ENCODE results near the gene CYP19A1.

The CYP19A1 gene

DNA sequence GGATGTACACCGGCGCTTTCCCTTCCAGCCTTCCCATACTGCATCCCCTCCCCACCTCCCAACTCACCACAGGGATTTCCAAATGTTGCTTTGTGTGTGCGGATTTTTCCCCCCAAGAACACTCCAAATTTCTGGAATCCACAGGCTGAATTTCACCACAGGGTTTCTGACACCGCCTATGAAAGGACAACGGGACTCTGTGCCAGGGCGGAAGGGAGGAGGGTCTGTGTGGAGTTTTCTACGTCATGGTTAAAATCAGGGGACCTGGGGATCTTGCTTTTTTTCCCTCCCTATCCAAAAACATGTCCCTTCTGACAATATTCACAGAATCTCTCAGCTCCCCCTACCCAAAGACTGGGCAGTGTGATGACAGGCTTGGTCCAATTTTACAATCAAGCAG is 14.6 kb downstream of the CYP19A1 start:
- DNase-seq (ENCODE audit: low read depth) = no peak

DNA sequence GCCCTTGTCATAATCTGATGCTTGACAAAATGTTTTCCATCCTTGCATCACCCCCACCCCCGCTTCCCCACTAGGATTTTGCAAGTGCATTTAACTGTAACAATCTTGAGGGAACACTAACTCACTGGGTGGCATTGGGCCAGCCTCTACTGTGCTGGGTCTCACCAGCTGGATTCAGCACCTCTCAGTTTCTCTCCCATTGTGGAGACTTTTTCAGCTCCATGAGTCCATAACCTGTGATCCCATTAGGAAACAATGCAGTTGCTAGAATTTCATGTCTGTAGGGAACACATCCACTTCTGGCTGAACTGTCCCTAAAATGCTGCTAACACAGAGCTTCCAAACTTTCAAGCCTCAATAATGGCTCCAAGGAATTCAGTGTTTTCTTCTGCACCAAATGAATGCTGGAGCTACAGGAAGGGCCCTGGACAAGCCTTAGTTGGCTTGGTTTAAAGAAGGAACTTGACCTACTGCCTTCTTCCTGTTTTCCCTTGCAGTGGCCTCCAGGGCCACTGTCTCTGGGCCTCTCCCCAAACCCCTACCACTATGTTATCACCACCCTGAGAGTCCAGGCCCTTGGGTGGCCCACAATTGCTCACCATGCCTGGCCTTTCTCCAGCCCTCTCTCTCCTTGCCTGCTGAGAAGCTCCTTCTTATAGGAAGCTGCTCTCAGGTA is 15.6 kb downstream of the CYP19A1 start:
- DNase-seq (ENCODE audit: low read depth) = no peak

DNA sequence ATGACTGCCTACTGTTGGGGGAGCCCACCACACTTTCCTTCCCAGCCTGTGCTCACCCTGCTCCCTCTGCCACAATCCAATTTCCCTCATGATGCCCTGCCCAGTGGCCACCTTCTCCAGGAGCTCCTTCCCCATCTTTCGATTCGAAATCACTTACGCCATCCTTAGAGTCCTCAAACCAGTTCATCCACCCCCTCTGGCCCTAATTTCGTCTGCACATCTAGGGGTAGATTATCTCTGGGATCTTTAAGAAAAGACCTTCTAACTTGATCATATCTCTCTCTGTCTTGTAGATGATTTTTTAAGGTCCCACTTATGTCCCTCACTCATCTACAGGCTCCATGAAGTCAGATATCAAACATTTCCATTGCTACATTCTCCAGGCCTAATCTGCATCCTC is 17.1 kb downstream of the CYP19A1 start:
- no peak for DNase-seq (ENCODE audit: low read depth)

DNA sequence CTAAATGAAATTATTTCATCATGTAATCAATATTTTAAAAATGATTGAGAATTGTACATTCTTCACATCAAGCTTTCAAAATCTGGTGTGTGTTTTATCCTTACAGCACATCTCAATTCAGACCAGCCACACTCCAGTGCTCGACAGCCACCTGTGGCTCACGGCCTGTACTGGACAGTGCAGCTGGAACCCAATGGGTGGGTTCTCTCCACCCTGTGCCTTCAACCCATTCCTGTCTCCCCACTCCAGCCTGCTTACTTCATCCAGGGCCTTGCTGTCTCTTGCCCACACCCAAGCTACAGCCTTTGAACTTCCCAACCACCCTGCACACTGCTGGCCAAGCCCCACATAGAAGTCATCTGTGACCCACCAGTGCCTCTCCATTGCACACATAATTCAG is 17.6 kb downstream of the CYP19A1 start:
- no peak for DNase-seq (ENCODE audit: low read depth)

DNA sequence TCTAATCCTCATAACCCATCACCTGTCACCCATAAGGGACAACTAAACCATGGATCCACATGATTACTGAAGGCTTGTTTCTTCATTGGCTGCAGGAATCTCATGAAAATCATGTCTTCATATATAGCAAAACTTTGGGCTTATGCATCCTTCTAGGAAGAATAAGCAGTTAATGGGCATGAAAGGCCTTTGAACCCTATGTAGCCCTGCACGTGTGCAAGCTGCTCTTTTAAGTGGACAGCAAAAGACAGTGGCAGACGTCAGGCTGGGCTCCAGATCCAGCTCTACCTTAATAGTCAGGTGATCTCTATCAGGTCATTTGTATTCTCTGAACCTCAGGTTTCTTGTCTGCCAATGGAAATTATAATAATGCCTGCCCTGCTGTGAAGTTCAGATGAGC is 18.9 kb downstream of the CYP19A1 start:
- no peak for DNase-seq (ENCODE audit: low read depth)

DNA sequence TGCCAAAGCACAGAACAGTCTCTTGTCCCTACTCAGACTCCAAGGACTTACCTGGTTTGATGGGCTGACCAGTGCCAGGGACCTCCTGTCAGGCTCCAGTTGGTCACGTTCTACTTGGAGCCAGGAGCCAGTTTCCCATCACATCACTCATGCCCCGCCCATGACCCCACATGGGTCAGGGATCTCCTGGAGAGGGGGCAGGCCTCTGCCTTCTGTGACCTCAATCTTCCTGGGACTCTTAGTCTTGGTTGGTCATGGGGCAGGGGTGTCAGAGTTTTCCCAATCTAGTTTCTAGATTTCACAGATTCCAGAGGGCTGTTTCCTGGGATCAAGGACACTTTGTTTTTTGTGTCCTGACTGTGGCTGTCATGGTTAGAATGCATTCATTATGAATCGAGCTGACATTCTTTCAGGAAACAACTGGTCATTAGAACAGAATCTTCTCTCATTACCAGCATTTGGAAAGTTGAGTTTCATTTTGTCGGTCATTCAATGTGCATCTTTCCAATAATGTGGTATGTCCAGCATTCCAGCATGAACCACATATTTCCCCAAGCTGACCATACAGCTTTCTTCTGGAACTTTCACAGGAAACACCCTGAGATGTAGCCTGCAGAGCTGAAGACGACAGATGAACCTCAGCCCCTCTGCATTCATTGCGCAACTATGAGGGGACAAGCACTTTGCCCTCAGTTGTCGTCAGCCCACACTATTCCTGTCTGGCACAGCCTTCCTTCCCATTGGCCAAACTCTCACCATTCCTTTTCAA is 19.8 kb downstream of the CYP19A1 start:
- no peak for DNase-seq (ENCODE audit: low read depth)

DNA sequence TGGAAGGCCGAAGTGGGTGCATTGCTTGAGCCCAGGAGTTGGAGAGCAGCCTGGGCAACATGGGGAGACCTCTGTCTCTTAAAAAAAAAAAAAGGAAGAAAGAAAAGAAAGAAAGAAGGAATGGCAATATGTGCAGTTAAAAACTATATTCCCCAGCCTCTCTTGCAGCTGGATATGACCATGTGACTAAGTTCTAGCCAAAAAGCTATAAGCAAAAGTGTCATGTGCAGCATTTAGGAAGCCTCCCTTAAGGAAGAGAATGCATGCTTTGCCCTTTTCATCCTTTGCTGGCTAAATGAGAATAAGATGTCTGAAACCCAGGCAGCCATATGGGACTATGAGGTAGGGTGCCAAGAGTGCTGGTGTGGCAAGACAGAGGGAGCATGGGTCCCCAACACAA is 21.8 kb downstream of the CYP19A1 start:
- DNase-seq (ENCODE audit: low read depth) = no peak

DNA sequence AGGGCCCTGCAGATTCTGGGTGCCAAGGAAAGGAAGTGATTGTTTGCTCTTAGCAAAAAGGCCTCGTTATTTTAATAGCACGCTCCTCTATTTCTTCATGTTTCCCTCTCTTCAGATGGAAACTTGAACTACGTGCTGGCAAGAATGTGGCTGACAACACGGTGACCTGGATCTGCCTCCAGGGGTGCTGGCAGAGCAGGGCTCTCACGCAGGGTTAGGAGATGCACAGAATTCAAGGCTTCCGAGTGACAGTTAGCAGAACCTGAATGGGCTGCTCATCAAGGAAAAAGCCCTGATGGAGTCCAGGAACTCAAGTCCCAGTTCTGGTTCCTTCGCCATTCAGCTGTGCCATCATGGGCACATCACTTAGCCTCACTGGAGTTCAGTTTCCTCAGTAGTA is 22.7 kb downstream of the CYP19A1 start:
- DNase-seq (ENCODE audit: low read depth) = no peak

DNA sequence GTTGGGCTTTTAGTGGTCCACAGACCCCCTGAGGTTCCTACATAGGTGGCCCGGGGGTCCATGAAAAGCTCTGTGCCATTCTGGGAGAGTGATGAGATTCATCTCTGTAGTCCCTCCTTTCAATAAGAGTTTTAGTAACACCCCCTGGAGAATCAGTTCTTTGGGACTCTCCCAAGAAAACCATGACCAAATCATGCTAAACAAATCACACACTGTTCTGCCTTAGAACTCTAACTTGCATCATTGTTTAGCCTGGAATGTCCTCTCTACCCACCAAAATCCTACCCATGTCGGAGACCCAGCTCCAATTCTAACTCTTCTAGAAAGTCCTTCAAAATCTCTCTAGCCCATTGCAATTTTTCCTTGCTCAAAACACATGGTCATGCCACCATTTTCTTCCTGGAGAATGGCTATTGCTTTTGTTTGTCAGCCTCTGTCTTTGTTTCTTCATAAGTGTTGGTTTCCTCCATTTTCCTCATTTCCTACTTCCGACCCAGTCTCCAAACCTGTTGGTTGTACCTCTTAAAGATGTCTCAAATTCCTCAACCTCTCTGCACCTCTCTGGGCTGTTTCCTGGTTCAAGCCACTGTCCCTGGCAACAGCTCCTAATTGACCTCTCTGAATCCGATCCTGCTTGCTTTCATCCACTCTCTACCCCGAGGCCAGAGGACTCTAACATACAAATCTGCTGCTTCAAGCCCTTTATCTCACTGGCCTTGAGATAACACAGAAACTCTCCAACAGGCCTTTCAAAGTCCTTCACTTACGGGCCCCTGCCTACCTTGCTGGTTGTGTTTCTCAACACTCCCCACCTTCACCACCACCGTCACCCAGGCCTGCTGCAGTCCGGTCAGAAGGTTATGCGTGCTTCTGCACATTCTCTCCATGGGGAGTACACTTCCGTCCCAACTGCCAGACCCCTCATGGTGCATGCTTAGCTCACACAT is 23.7 kb downstream of the CYP19A1 start:
- DNase-seq (ENCODE audit: low read depth) = no peak

DNA sequence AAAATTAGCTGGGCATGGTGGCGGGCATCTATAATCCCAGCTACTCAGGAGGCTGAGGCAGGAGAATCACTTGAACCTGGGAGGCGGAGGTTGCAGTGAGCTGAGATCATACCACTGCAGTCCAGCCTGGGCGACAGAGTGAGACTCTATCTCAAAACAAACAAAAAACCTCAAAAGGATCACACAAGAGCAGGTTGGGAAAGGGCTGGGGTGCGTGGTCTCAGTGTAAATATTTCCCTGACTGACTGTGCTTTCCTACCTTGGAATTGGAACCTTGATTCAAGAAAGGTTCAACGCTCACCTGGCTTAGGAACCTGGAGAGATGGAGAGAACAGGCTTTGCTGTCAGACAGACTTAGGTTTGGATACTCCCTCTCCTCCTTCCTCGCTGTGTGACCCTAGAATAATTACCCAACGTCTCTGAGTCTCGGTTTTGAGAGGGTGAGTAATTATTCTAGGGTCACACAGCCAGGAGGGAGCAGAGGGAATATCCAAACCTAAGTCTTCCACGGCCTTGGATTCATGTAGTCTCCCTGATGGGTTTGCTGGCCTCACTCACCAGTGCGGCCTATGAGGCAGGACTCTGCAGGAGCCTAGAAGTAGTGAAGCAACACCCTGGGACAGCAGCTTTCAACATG is 24.6 kb downstream of the CYP19A1 start:
- no peak for DNase-seq (ENCODE audit: low read depth)

DNA sequence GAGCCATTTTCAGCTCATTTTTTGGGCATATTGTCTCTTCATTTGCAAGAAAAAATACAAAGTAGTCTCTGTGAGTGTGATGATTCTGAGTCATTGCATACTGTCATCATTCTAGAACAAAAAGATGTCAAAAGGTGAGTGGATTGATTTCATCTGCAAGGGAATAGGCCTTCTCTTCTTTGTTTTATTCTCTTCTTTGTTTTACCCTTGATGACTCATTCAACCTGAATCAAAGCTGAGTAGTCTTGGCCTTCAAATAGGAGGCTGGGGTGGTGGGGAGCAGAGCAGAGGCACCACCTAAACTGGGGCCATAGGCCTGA is 25.4 kb downstream of the CYP19A1 start:
- DNase-seq (ENCODE audit: low read depth) = no peak

DNA sequence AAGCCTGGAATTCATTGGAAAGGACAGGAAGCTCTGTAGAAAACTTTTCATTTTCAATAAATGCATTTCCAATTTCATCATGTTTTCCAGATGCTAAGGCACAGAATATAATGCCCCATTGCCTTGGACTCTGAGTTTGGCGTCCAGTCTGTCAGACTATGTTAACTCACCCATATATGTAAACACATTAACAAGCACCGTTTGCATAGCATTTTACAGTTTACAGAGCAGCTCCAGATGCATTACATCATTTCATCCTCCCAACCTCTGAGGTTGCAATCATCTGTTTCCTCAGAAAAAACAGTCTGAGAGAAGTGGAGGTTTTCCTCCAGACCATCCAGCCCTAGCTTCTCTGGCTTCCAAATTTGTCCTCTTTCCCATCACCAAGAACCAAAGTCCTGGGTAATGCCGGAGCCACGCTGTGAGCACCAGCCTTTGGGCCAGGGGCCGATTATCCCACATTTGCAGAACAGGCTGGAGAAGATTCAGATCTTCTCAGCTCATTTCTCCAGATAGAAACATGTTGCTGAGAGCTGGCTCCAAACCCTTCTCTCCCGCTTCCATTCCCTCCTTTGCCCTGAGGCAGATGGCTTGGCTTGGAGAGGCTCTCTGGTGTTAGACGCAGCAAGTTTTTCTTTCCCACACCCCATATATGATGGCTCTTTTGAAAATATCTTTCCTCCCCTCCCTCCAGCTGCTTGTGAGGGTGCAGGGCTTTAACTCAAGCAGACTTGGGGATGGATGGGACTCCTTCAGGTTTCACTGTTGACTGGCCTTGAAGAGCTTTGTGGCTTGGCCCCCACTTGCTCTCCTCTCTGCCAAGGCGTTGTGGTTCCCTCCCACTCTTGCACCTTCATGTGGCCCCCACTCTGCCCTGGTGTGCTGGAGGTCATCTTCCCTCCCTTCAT is 26.0 kb downstream of the CYP19A1 start:
- no peak for DNase-seq (ENCODE audit: low read depth)

DNA sequence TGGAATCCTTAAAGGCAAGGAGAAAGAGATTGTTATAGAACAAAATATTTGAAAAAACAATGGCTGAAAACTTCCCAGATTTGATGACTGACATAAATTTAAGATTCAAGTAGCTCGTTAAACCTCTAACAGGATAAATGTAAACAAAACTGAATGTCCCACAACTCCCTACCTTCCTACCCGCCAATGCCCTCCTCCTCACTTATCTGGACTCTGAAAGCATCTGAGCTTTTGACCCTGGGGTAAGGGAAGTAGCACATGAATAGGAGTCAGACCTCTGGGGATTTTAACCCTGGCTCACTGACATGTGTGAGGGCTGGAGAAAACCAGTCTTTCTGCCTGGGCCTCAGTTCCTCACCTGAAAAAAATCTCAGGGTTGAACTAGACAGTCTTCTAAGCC is 26.9 kb downstream of the CYP19A1 start:
- DNase-seq (ENCODE audit: low read depth) = no peak

DNA sequence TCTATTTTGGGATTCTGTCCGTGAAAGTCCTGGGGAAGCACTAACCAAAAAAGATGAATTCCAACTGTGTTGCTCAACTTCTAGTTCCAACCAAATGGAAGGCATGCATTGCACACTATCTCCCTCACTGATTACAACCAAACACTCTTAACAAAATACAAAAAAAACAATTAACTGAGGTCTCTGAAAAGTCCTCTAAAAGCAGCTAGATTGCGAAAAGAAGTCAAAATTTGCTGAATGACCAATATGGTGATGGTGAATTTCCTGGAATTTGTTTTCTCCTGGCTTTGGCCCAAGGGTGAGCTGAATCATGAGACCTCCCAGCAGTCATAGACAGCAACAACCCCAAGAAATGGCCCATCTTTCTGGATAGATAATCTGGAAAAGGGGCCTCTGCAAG is 28.3 kb downstream of the CYP19A1 start:
- no peak for DNase-seq (ENCODE audit: low read depth)

DNA sequence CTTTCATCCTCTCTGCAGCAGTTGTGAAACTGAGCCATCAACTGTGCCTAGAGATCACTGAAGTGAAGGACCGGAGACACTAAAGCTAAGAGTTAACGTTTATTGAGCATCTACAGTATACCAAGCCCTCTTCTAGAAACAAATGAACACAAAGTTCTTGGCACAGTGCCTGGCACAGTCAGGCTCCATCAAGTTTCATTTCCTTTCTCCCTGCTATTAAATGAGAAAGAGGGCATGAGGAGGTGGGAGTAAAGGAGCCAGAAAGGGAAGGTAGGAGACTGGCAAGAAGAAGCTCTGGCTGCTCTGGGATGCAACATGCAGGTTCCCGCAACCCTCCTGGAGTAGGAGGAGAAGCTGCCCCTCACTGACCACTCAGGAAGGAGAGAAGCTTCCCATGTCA is 30.6 kb downstream of the CYP19A1 start:
- no peak for DNase-seq (ENCODE audit: low read depth)

DNA sequence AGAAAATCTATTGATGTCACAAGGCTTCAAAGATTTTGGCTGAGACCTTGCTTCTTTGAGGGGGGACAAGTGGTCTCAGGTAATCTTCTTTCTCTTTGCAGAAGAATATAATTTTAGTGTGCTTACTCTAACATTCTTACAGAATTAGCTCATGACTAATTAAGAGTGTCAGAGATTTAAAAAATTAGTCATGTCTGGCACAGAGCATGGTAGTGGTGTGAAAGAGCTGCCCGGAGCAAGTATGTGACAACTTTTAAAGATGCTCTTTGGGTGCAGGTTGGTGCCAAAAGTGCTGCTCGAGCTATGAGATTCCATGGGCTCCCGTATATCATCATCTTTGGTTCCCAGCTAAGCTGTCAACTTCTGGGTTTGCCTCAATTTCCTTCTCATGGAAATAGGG is 31.1 kb downstream of the CYP19A1 start:
- no peak for DNase-seq (ENCODE audit: low read depth)

DNA sequence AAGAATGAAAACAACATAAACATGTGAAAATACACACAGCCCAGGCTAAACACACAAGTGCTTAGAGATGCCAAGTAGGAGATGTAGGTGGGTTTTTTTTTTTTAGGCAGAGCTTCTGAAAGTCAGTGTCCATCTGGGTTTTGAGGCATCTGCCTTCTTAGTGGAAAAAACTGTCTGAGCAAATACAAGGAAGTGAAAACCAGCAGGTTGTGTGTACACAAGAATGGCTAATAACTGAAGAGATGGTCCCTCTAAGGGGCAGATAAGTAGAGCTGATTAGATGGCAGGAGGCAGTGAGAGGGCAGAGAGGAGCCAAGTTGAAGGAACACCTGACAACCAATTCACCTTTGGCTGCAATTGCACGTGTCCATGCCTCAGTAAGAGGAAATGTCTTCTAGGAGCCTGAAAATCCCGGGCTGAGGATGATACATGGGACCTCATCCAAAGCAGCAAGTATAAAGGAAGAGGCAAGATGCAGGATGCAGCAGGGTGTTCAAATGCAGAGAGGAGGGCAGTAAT is 34.9 kb downstream of the CYP19A1 start:
- no peak for DNase-seq (ENCODE audit: low read depth)

DNA sequence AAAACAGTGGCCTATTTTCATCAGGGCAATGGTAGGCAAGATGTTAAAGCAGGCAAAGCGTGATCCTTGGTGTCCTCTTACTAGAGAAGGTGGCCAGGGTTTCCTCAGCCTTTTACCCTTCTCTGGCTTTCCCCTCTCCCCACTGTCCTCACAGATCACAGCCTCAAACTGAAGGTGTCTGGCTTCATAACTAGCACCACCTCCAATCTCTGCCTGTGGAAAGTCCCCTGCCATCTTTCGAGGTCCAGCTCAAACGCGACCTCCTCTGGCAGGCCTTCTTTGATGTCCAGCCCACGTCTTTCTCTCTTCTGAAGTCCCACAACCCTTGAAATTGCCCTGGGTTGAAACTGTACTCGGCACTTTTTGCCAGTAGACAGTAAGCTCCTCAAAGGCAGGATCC is 35.9 kb downstream of the CYP19A1 start:
- no peak for DNase-seq (ENCODE audit: low read depth)

DNA sequence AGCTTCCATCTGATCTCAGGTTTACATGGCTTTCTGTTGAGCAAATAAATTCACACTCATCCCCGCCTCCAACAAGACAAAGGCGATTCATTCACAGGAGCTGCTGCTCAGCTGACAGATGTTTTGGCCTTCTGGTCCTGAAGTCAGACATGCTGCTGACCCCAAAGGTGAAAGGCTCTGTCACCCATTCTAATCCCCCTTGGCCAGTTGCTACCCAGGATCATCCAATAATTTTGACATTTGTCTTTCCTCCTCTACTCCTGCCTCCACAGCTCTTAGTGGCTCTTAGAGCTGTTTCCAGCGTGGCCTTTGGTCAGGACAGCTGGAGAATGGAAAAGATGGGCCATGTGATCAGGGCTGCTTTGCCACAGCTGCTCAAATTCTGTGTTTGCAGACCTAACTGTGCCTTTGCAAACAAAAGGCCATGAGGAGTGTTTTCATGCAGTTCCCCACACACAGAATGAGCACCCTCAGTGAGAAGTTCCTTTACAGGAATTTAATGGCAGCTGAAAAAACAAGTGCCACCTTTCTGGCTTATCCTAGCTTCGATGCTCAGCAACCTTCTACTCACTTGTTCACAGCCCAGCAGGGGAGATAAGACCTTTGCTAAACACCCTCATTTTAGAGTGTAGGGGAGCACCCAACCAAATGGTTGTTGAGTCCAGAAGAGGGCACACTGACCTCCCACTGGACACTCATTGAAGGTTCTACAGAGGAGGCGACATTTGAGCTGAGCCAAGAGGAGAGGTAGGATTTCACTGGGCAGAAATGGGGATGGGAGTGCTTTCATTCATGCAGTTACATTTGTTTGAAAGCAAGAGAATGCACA is 39.0 kb downstream of the CYP19A1 start:
- DNase-seq (ENCODE audit: low read depth) = no peak

DNA sequence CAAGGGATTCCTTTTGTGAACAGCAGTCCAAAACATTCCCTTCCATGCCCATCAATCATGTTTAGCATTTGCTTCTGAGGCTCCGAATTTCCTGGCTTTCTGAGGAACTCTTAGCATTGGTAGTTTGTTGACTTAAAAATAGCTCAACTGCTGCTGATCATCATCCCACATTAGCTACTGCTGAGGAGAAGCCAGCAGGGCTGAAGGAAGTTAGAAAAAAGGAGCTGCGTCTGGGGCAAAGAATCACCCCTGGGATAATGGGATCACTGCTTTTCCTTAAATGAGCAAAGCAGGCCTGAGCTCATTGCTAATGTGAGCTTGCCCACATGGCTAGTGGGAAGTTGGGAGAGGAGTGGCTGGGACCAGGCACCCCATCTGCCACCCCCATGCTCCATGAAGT is 39.8 kb downstream of the CYP19A1 start:
- no peak for DNase-seq (ENCODE audit: low read depth)

Data from activated T-cell treated with anti-CD3 and anti-CD28 coated beads for 1 hour (primary cell).